HepG2 (cell line): ENCODE results near the gene FOXA1. TPM values are rescaled to one million over a fixed set of nuclear protein-coding genes. Genes with fewer than 3 reads are reported as not detected.
A peak's percentile ranks its signal among the peaks of the same experiment; 100 is the strongest.

Source experiments
- ATAC-seq: fragments of 200-7000 bp; cut with Tn5 transposase; 3 replicates; pipeline ENCODE4 v1.9.1; 2020; ENCODE audit warnings: mild to moderate bottlenecking, moderate library complexity
- BruUV-seq: library from RNA; stranded (reverse); fragments of 400-500 nt; replicated peaks from 2 replicates; lab custom pipeline; 2021; lab: Mats Ljungman, UMichigan
- CTCF ChIA-PET: fragments of 300-600 bp; formaldehyde crosslinking; extraction: SDS; loops from one replicate; lab custom pipeline; 2021; ENCODE audit warnings: low total read pairs, inconsistent platforms, low intra/inter-chr PET ratio; lab: Yijun Ruan, JAX
- POLR2A ChIA-PET: fragments of 350-600 bp; sonication (Branson Sonifier 250); formaldehyde crosslinking; loops from one replicate; lab custom pipeline; 2020; ENCODE audit warnings: antibody characterized with exemption, inconsistent platforms; lab: Yijun Ruan, JAX
- DNase-seq: peaks from one replicate; pipeline ENCODE4 v3.0.0-alpha.2; 2015; ENCODE audit warnings: low spot score
- FAIRE-seq: peaks from 3 replicates; lab custom pipeline; 2011; peaks lifted over from hg19 to GRCh38; lab: Jason Lieb, UNC
- H2AFZ ChIP-seq: one replicate; pipeline ENCODE4 v1.6.1; 2011; ENCODE audit warnings: low read length, inconsistent platforms
- H3K27ac ChIP-seq: fragments of 300-600 bp; 3 replicates; pipeline ENCODE4 v1.8.0; 2011; ENCODE audit warnings: mixed run types, mild to moderate bottlenecking, mixed read lengths, low read length, inconsistent platforms; ENCODE audit not compliant: insufficient read depth; ENCODE audit errors: extremely low read length
- H3K27me3 ChIP-seq, 2 experiments: fragments of 200-600 bp in 1 of 2; 2 replicates in 1 of 2; 3 replicates in 1 of 2; pipeline versions ENCODE4 v1.6.0 to v1.8.0; 2011; ENCODE audit warnings: low read length in 2 of 2, mild to moderate bottlenecking in 2 of 2, moderate library complexity in 2 of 2, inconsistent platforms in 1 of 2; ENCODE audit not compliant: insufficient read depth in 2 of 2, control insufficient read depth in 1 of 2
- H3K36me3 ChIP-seq, 2 experiments: fragments of 200-600 bp in 1 of 2; replicated peaks in 1 of 2; 2 replicates in 1 of 2; 3 replicates in 1 of 2; pipeline versions ENCODE4 v1.5.1 to v1.8.0; 2011; ENCODE audit warnings: low read length in 2 of 2, inconsistent platforms in 1 of 2; ENCODE audit not compliant: insufficient read depth in 2 of 2, control insufficient read depth in 1 of 2
- H3K4me1 ChIP-seq: 2 replicates; pipeline ENCODE4 v1.5.1; 2012; ENCODE audit warnings: low read length, inconsistent platforms; ENCODE audit not compliant: insufficient read depth
- H3K4me2 ChIP-seq: 2 replicates; pipeline ENCODE4 v1.6.0; 2011; ENCODE audit warnings: low read depth, low read length, inconsistent platforms
- H3K4me3 ChIP-seq, 3 experiments: fragments of 200-600 bp in 1 of 3; sonication (generic), shearing (Covaris generic) in 1 of 3; replicated peaks in 1 of 3; 2 replicates each; pipeline ENCODE4 v1.5.1; 2011 to 2016; ENCODE audit warnings: low read length in 3 of 3, inconsistent platforms in 2 of 3, low read depth in 2 of 3, mild to moderate bottlenecking in 2 of 3, control low read depth in 1 of 3, mixed read lengths in 1 of 3; ENCODE audit not compliant: insufficient read depth in 1 of 3
- H3K79me2 ChIP-seq: one replicate; pipeline ENCODE4 v1.6.1; 2011; ENCODE audit warnings: low read length, inconsistent platforms; ENCODE audit not compliant: insufficient read depth
- H3K9ac ChIP-seq: 2 replicates; pipeline ENCODE4 v1.6.0; 2011; ENCODE audit warnings: mild to moderate bottlenecking, low read depth, low read length, inconsistent platforms; ENCODE audit not compliant: insufficient read depth
- H3K9me3 ChIP-seq: 2 replicates; pipeline ENCODE4 v1.5.1; 2012; ENCODE audit warnings: mild to moderate bottlenecking, low read length
- H4K20me1 ChIP-seq: 2 replicates; pipeline ENCODE4 v1.6.0; 2011; ENCODE audit warnings: inconsistent platforms, mild to moderate bottlenecking, low read length, moderate library complexity; ENCODE audit not compliant: insufficient read depth
- CENPBD1 ChIP-seq: sonication (generic); formaldehyde crosslinking; IDR thresholded peaks from 2 replicates; pipeline ENCODE4 v1.8.0; 2022; ENCODE audit warnings: missing genetic modification reagents, low read depth, mild to moderate bottlenecking, borderline replicate concordance
- EP300 ChIP-seq, 3 experiments: sonication (generic) in 1 of 3; formaldehyde crosslinking in 1 of 3; IDR thresholded peaks; 2 replicates each; pipeline versions ENCODE4 v1.5.1 to v1.6.1; 2011 to 2020; ENCODE audit warnings: low read depth in 2 of 3, low read length in 2 of 3, borderline replicate concordance in 1 of 3, improper control_type of control experiment in 1 of 3, mild to moderate bottlenecking in 1 of 3, missing genetic modification reagents in 1 of 3, moderate library complexity in 1 of 3
- FOSL1 ChIP-seq: sonication (generic); formaldehyde crosslinking; IDR thresholded peaks from 2 replicates; pipeline ENCODE4 v1.9.0; 2021; ENCODE audit warnings: missing genetic modification reagents, borderline replicate concordance
- HINFP ChIP-seq: sonication (generic); formaldehyde crosslinking; IDR thresholded peaks from 2 replicates; pipeline ENCODE4 v1.4.0; 2020; ENCODE audit warnings: low read depth, mild to moderate bottlenecking, missing genetic modification reagents
- JARID2 ChIP-seq: sonication (generic); formaldehyde crosslinking; IDR thresholded peaks from 2 replicates; pipeline ENCODE4 v1.8.1; 2023; ENCODE audit warnings: missing genetic modification reagents, inconsistent platforms; ENCODE audit not compliant: insufficient replicate concordance
- KLF9 ChIP-seq: IDR thresholded peaks from 2 replicates; pipeline ENCODE4 v1.6.1; 2016; ENCODE audit warnings: low read depth
- PCBP1 ChIP-seq: fragments of 200-400 bp; formaldehyde crosslinking; IDR thresholded peaks from 2 replicates; pipeline ENCODE4 v1.6.1; 2017; ENCODE audit warnings: mild to moderate bottlenecking, low read depth, low read length, borderline replicate concordance
- SP1 ChIP-seq, 2 experiments: fragments of 450-650 bp in 1 of 2; sonication (generic) in 1 of 2; formaldehyde crosslinking in 1 of 2; IDR thresholded peaks; 2 replicates each; pipeline versions ENCODE4 v1.4.0 to v1.6.1; 2016 to 2020; ENCODE audit warnings: missing genetic modification reagents in 1 of 2
- SP140L ChIP-seq: sonication (generic); formaldehyde crosslinking; IDR thresholded peaks from 2 replicates; pipeline ENCODE4 v1.4.0; 2020; ENCODE audit warnings: missing genetic modification reagents, borderline replicate concordance
- ZNF383 ChIP-seq: sonication (generic); formaldehyde crosslinking; IDR thresholded peaks from 2 replicates; pipeline ENCODE4 v1.4.0; 2020; ENCODE audit warnings: missing genetic modification reagents, mild to moderate bottlenecking, borderline replicate concordance
- ZNF546 ChIP-seq: sonication (generic); formaldehyde crosslinking; conservative IDR thresholded peaks from 2 replicates; pipeline ENCODE4 v1.8.1; 2023; ENCODE audit warnings: mild to moderate bottlenecking, missing genetic modification reagents
- ZNF749 ChIP-seq: sonication (generic); formaldehyde crosslinking; IDR thresholded peaks from 2 replicates; pipeline ENCODE4 v1.8.0; 2022; ENCODE audit warnings: mild to moderate bottlenecking, missing genetic modification reagents, moderate library complexity, borderline replicate concordance
- ZNF841 ChIP-seq: sonication (generic); formaldehyde crosslinking; IDR thresholded peaks from 2 replicates; pipeline ENCODE4 v1.8.1; 2023; ENCODE audit warnings: missing genetic modification reagents, borderline replicate concordance
- WGBS: methylation state at CpG from one replicate; pipeline ENCODE4 v1.1.6; 2017; ENCODE audit warnings: low lambda C conversion rate; 5-methylcytosine and 5-hydroxymethylcytosine counted together
- in situ Hi-C: cut with HindIII; loops from 2 replicates; pipeline ENCODE4 v1.10.0; 2017; ENCODE audit warnings: low pct_unique_long_range_greater_than_20kb; ENCODE audit not compliant: extremely low pct_ligation_motif_present
- intact Hi-C: fragments of 100-400 bp; cut with micrococcal nuclease; formaldehyde crosslinking; loops from one replicate; pipeline ENCODE4 v1.10.0; 2022; ENCODE audit not compliant: unreplicated experiment
- polyA plus RNA-seq, 8 experiments: library from polyadenylated mRNA; depleted of rRNA in 3 of 8; stranded (reverse) in 7 of 8; unstranded in 1 of 8; fragments of >200 nt; fragmentation: Illumina TruSeq in 4 of 8; extraction: Trizol in 4 of 8; gene quantifications; 2 replicates each; pipeline versions ENCODE4 v1.2.1 to v1.2.3, GENCODE V29; 2011 to 2016; ENCODE audit warnings: low read depth in 4 of 8, missing spikeins in 1 of 8, mixed read lengths in 1 of 8; ENCODE audit not compliant: insufficient read depth in 1 of 8
- total RNA-seq, 5 experiments: library from RNA; depleted of rRNA; stranded (reverse); fragments of >200 nt; fragmentation: Illumina TruSeq; extraction: Trizol; gene quantifications; 2 replicates each; pipeline ENCODE4 v1.2.3, GENCODE V29; 2016; ENCODE audit warnings: low read depth in 1 of 5
- TF ChIP-seq, protein P1 (sequence below): sonication (generic); formaldehyde crosslinking; IDR thresholded peaks from 2 replicates; pipeline ENCODE4 v1.5.0; 2020; ENCODE audit warnings: mild to moderate bottlenecking, missing genetic modification reagents, borderline replicate concordance

The FOXA1 gene
- total and polyA plus RNA-seq, 2 of the 13 experiments (the other 11 are each of a cell fraction or from before 2014, with no cell fraction given): 43.4 to 58.6 TPM

- Histone ChIP-seq H3K4me1 (peaks cover 58% of the 10 kb centered on the region), H2AFZ (peak overlapping the region; percentile 89), H4K20me1 (no peaks in the 10 kb centered on the region), H3K9ac (peak overlapping the region; percentile 88), H3K79me2 (peaks cover 46% of the 10 kb centered on the region), H3K9me3 (no peaks in the 10 kb centered on the region), H3K4me2 (peak overlapping the region; percentile 84), H3K36me3 (peaks cover 9 to 14% of the 10 kb centered on the region in 2 experiments), H3K27me3 (no peaks in the 10 kb centered on the region; a peak in 1 of 5 replicates), H3K27ac (peak overlapping the region; percentile 89), H3K4me3 (peak overlapping the region; percentile 64 to 91 (median 72))
- intact Hi-C loops (loop anchor here (2.0 to 5.0 kb wide), 2 partner anchors 41 to 246 kb away; no protein-coding TSS in a partner anchor), in situ Hi-C loops (no loop called here)
- peak; percentile 68 for DNase-seq
- POLR2A ChIA-PET: interaction anchor here (0.6 to 4.2 kb wide), 29 partner anchors 8 to 1520 kb away, joined by 3 to 35 read pairs (median 4); partner anchors contain the start of genes FOXA1, MIPOL1 and TTC6
- ATAC-seq: peak; percentile 71
- WGBS: 1% methylated on average over 63 of the region's 63 CpGs
- CTCF ChIA-PET: interaction anchor here (1.3 kb wide), 1 partner anchor 341 kb away, joined by 3 read pairs; no protein-coding TSS in a partner anchor
- BruUV-seq: TSS peak; percentile 79
- no peak for FAIRE-seq
- TF ChIP-seq CENPBD1 (CRISPR knock-in tag): no peak
- TF ChIP-seq ZNF383 (CRISPR knock-in tag): peak; percentile 8; the same call in 1 of the 2 replicates
- peak; percentile 88 for TF ChIP-seq PCBP1
- peak; percentile 47; the same call in 1 of the 2 replicates for TF ChIP-seq KLF9 (CRISPR knock-in tag)
- no peak for TF ChIP-seq SP1 (IDR thresholded peaks at IDR 0.05)
- TF ChIP-seq SP1 (CRISPR knock-in tag; IDR thresholded peaks at IDR 0.05): peak; percentile 11; the same call in 1 of the 2 replicates
- TF ChIP-seq ZNF841: no peak
- peak; percentile 56; the same call in 1 of the 2 replicates for TF ChIP-seq ZNF749 (CRISPR knock-in tag)
- TF ChIP-seq SP140L (CRISPR knock-in tag): no peak; the same call in 1 of the 2 replicates
- TF ChIP-seq HINFP: no peak; the same call in 1 of the 2 replicates
- TF ChIP-seq JARID2 (CRISPR knock-in tag): no peak
- TF ChIP-seq EP300 (IDR thresholded peaks at IDR 0.05; ENCODE audit: low read depth in 2 of 2, low read length in 2 of 2): peak; percentile 16 to 49; a peak in 2 of 4 replicates
- peak; percentile 46; the same call in 1 of the 2 replicates for TF ChIP-seq EP300 (CRISPR knock-in tag; IDR thresholded peaks at IDR 0.05; ENCODE audit: borderline replicate concordance)
- TF ChIP-seq FOSL1 (CRISPR knock-in tag): peak; percentile 60; the same call in 1 of the 2 replicates
- TF ChIP-seq, protein P1, sequence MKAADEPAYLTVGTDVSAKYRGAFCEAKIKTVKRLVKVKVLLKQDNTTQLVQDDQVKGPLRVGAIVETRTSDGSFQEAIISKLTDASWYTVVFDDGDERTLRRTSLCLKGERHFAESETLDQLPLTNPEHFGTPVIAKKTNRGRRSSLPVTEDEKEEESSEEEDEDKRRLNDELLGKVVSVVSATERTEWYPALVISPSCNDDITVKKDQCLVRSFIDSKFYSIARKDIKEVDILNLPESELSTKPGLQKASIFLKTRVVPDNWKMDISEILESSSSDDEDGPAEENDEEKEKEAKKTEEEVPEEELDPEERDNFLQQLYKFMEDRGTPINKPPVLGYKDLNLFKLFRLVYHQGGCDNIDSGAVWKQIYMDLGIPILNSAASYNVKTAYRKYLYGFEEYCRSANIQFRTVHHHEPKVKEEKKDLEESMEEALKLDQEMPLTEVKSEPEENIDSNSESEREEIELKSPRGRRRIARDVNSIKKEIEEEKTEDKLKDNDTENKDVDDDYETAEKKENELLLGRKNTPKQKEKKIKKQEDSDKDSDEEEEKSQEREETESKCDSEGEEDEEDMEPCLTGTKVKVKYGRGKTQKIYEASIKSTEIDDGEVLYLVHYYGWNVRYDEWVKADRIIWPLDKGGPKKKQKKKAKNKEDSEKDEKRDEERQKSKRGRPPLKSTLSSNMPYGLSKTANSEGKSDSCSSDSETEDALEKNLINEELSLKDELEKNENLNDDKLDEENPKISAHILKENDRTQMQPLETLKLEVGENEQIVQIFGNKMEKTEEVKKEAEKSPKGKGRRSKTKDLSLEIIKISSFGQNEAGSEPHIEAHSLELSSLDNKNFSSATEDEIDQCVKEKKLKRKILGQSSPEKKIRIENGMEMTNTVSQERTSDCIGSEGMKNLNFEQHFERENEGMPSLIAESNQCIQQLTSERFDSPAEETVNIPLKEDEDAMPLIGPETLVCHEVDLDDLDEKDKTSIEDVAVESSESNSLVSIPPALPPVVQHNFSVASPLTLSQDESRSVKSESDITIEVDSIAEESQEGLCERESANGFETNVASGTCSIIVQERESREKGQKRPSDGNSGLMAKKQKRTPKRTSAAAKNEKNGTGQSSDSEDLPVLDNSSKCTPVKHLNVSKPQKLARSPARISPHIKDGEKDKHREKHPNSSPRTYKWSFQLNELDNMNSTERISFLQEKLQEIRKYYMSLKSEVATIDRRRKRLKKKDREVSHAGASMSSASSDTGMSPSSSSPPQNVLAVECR (CRISPR knock-in tag): peak; percentile 93
- TF ChIP-seq ZNF546 (CRISPR knock-in tag): no peak
Measured at GRCh38 chr14:37587881-37588666, 7.0 kb downstream of the FOXA1 start.
